DMS53 treated with DMSO at 0.1 percent for 48 hours (cell line): ENCODE measurements around the gene LIN28B.
"Not testable (repeated sequence)": the region's sequence is repeated elsewhere in the genome, so short reads cannot be mapped to it uniquely, and the experiment has no call there.

Experiments
- DNase-seq: peaks from one replicate; lab custom pipeline; 2025; ENCODE audit not compliant: unreplicated experiment; lab: John Stamatoyannopoulos, UW

LIN28B gene

DNA sequence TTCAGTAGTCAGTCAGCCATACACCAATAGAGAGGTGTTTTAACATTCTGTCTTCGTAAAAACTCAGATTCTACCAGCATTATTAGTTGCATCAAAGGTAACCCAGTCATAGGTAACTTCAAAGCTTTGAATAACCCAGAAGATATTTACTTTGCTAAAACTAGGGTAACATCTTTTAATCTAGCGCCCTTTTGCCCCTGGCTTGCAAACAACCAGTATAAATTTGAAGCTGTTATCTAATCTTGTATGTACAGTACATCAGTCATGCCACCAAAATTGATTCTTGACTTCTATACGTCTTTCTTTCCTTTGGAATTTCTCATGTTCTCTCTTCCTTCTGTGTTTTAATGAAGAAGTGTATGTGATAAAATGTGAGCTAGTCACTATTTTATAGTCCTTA lies 109.3 kb downstream of the LIN28B start:
- no peak for DNase-seq

DNA sequence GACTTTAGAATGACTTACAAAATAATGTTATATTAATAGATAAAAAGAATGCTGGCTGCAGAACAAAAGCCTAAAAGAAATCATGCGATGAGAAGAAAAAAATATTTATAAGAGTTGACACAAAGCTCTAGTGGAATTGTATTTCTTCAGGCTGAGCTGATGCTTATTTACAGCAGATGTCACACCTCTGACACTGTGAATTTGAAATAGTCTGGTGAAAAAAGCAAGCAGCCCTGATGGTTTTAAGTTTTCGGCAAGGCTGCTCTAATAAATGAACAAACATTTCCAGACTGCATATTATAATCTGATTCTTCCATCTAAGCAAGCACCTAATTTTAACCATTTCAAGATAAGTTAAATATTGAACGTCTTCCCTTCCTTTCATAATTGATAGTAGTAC lies 109.9 kb downstream of the LIN28B start:
- DNase-seq = no peak

DNA sequence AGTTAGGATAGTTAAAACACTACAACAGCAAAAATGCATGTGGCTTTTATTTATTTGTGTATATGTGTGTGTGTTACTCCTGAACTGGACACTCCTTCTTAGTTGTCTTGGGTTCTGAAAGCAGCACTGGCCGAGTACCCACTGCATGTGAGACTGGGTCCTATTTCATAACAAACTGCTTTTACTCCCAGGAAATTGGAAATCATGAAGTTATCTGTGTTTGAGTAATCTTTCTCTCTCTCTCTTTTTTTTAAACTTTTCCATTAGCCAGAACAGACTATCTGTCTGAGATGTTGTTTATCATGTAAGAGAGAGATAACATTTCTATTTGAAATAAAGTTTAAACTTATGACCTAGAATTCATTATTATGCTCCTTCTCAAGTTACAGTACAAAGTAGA lies 110.4 kb downstream of the LIN28B start:
- DNase-seq = no peak

DNA sequence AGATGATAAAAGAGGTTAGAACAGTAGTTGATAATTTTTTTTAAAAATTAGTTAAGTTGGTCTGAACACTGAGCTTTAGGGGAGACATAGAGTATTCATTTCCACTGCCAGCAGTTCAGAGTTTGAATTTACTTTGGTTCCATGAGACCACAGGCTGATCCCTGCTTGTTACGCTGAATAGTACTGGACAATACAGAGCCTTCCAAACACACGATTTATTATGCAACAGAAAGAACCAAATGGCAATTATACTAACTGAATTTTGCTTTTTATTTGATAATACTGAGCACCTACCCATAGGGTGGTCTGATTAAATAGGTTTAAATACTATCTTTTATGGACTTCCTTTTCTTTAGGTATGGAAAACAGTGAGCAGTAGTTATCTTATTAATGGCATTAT lies 111.5 kb downstream of the LIN28B start:
- no peak for DNase-seq

DNA sequence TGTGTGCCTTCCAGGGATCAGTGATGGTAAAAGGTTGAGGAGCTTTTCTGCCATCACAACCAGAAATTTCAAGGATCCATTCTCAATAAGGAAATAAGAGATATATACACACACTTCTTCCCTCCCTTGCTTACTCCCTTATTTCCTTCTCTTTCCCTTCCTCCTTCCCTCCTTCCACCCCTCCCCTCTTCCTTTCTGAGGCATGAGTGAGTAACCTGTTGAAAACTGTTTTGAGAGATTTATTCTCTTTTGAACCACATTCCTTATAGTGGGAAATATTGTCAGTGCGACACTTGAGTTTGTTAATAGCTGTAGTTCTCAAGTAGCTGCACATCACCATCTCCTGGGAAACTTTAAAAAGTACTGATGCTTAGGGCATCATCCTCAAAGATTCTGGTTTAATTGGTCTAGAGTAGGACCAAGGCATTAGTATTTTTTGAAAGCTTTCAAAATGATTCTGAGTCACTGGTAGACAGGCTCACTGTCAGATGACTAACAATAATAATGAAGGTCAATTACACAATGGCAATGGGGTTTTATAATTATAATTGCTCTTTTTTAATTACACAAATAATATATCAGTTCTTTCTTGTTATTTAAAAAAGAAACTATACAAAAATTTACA lies 113.0 kb downstream of the LIN28B start:
- DNase-seq = no peak

DNA sequence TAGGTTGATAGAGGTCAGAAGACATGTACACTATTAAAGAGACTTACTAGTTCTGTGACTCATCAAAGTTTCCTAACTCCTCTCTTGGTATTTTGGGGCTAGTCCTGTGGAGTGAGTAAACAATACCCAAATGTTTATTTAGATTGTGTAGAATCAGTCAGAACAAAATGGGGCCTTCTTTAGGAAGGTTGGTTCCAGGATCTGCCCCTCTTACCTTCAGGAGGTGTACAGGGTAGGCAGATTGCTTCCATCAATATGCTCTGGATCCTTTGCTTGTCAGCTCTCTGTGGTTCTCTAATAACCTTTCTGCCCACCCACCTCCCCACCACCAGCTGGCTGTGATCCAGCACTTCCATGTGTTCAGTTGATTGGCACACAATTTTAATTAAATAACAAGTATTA lies 115.9 kb downstream of the LIN28B start:
- no peak for DNase-seq

DNA sequence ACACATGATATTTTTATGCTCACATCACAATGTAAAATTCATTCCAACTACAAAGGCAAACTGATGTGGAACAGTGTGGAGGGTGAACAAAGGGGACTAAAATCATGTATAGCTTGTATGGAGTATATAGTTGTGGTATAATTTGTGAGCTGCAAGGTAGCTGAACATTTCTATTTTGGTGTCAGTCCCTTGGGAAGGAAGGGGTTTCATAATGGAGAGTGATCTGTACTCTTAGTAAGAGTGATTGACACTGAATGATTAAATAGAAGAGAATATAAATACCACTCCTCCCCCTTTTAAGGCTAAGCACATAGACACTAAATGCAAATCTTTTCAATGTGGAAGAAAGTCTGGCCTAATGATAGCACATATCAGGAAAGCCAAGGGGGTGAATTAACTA lies 118.3 kb downstream of the LIN28B start:
- no peak for DNase-seq

DNA sequence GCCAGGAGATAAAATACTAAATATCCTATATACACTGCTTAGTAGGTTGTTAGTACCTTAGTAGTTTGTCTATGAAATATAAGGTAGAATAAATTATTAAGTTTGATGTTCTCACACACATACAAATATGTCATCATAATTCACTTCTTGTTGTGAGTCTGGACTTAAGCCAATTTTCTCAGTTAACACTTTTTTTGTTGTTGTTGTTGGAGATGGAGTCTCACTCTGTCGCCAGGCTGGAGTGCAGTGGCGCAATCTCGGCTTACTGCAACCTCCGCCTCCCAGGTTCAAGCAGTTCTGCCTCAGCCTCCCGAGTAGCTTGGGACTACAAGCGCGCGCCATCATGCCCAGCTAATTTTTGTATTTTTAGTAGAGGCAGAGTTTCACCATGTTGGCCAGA lies 119.5 kb downstream of the LIN28B start:
- not testable (repeated sequence) for DNase-seq

DNA sequence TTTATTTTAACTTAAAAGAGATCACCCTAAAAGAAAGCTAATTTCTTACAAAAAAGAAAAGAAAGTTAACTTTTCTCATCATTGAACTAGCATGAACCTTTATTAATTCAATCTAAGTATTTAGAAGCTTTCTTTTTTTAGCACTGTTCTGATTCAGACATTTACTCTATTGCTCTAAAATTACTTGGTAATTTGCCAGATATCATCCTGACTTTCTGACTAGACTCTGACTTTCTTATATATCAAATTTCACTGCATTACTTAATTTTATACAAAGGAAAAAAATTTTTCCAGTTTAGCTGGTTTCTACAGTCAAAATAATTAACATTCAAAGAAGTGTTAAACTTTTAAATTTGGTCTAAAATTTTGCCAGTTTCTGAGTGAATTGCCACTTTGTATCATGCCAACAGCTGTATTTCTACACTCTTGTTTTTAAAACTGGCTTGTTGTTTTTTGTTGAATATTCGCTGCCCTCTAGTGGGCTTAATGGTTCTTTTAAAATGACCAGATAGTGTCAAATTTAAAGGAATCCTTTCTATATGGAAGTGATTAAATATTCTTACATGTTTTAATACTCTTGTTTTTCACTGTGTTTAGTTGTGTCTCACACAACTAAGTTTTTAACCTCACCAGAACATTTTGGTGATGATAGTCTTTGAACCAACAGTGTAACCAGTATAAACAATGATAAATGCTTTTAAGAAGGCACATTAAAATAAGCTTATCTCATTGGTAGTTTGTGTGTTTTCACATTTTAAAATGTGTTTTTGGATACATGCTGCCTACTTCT lies 120.9 kb downstream of the LIN28B start:
- DNase-seq = peak; percentile 19

DNA sequence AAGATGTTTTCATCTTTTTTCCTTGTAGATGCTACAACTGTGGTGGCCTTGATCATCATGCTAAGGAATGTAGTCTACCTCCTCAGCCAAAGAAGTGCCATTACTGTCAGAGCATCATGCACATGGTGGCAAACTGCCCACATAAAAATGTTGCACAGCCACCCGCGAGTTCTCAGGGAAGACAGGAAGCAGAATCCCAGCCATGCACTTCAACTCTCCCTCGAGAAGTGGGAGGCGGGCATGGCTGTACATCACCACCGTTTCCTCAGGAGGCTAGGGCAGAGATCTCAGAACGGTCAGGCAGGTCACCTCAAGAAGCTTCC lies 121.4 kb downstream of the LIN28B start:
- DNase-seq = no peak

DNA sequence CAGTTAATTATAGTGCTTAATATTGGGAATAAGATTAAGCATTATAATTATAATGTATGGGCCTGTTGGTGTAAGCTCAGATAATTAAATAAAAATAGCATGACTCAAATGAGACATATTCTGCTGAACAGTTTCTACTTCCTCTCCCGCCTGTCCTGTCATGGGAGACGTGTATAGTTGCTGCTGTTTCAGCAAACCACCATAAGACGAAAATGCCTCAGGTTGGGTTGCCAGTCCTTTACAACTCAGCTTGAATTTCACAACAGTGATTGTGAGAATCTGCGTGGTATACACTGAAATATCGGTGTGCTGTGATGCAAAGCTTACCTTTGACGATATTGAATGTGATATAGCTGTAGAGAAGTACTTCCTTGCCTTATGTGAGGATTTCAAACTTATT lies 123.4 kb downstream of the LIN28B start:
- no peak for DNase-seq

DNA sequence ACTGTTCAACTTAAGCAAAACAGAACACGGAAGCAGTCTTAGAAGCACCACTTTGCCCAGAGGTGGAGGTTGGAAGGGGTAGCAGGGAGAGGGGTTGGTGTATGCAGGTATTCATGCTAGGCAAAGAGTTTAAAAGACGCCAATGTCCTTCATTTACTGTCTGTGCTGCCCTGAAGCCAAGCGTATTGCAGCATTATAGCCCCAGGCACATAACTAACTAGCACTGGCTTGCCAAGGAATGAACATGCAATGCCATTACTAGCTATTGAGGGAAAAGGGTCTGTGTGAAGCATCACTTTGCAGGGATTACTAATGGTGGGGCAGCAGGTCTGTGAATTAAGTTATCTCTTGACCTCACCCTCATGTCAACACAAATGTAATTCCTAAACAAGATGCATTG lies 124.8 kb downstream of the LIN28B start:
- not testable (repeated sequence) for DNase-seq

DNA sequence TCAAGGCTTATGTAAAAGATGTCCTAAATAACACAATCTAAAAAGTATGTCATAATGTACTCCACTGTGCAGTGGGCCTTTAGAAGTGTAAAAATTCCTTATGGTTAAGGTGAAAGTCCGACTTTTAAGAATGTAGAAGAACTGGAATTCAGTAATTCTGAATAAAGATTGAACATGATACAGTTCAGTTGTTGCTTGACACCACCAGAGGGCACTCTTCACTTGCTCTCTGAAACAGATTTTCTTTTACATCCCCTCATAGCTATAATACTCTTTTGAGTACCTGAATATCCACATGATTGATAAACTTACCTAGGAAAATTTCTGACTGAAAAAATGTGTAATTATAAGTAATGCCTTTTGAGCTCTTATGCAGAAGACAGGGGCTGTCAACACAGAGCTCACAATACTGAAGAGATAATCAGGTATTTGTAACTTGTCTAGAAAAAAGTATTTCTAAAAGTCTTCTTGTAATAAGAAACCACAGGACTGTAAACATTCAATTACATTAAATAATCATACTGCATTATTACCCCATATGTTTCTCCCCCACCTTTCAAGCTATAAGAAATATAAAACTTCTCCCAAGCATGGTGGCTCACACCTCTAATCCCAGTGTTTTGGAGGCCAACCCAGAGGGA lies 130.8 kb downstream of the LIN28B start:
- peak; percentile 59 for DNase-seq

DNA sequence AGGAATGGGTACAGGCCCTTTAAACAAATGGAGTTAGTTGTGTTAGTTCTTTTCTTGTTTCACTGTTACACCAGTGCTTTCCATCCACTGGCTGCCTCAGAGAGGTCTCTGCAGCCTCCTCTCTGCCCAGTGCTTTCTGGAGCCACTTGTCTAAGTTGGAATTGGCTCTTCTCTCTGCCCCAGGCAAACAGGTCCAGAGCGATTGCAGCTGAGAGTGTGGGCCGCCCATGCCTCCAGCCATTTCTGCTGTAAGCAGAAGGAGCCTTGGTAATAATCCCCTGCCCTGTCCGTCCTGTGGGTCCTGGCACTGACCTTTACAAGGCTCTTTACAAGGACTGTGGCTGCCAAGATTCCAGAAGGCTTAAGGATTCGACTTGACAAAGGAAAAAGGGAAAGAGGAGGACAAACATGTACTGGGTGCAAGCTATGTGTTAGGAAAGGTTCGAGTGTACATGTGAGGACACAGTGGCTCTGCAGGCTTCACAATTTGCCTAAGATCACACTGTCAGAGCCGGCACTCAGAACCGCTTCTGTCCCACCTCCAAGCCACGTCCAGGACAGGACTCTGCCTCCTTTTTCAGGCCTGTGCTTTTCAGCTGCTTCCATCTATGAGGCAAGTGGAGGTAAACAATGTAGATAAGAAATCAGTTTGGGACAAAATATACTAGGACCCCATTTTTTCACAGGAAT lies 134.4 kb downstream of the LIN28B start:
- DNase-seq = no peak

DNA sequence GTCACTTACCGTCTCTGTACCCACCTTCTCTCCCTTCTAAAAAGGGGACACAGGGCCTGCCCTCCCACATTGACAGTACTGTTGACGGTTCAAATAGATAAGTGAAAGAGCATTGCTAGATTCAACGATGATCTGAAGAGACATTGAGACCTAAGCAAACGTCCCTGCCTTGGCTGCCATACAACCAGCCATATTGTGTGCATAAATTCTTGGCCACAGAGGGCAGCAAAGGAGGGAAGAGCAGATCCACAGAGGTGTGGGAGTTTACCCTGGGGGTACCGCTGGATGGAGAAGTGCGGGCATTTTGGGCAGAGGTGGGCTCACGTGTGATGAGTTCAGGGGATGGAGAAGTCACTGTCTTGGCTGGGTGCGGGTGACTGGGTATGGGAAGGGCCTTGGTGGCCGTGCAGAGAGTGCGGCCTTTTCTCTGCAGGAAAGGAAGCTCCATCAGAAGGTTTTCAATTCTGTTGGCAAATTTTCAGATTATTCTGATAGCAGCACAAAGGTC lies 137.3 kb downstream of the LIN28B start:
- DNase-seq = no peak

DNA sequence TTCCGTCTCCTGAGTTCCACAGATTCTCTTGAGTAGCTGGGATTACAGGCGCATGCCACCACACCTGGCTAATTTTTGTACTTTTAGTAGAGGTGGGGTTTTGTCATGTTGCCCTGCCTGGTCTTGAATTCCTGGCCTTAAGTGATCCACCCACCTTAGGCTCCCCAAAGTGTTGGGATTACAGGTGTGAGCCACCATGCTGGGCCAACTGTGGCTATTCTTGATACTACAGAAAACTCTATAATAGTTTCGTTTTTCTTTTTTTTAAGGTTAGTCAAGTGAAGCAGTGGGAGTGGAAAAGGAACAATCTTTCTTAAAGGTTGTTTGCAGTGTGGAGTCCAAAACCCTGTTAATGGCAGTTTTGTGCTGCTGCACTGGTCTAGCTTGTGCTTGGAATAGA lies 138.2 kb downstream of the LIN28B start:
- DNase-seq = no peak

DNA sequence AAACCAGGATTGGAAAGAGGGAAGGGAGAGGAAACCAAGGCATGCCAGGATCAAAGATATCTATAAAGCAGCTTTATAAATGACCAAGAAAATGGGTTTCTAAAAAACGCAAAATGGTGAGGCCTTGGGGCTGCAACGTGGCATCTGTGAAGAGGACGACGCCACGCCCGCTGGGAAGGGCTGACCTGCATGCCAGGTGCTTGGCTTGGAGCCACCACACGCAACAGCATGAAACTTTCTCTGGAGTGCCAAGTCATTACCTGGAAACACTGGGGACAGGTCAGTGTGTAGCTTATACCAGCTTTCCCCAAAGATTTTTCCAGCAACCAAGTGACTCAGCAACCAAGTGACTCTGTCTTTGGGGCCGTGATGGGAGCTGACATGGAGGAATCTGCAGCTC lies 140.4 kb downstream of the LIN28B start:
- no peak for DNase-seq

DNA sequence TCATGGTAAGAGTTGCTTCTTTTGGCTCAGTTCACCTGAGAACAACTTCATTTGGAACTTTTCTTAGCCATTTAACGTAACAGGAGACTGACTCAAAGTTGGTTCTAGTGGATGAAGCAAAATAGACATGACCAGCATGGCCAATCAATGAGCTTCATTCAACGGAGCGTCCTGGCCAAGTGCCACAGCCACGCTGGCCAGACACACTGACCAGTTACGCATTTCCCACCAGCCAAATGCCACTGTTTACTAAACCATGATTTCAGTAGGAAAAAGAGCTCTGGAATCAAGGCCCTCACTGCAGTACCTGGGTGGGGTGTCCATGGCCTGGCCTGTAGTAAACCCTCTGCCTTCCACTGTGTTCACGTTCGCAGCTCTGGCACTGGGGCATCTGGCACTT lies 142.5 kb downstream of the LIN28B start:
- DNase-seq = no peak

DNA sequence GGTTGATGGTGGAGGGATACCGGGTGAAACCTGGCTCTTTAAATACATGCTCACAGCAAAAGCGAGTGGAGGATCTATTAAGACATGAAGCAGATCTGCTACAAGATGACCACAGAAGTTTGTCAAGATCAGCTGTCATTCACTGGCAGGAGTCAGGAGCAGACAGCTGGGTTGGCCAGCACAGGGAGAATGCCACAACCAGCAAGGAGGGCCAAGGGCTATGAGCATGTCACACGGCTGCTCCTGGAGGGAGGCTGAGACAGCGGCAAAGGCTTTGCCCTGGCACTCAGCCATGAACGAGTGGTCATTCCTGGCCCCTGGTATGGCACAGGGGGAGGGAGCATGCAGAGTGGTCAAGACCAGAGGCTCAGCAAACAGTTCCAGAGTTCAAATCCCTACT lies 145.3 kb downstream of the LIN28B start:
- DNase-seq = no peak

DNA sequence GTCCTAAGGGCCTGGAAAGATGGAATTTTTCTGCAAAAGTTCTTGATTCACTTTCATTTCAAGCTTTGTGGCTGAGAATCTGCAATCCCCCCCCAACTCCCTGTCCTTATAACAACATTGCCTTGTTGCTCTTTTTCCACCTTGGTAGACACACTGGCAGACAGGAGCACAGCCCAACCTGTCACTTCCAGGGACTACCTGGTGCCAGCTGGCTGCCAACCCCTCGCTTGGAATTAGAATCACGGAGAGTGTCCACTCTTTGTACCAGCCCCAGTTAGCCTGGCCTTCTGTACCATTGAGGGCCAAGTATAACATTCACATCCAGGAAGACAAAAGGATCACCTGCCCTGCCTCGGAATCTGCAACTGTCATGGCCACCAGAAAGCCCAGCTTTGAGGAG lies 148.2 kb downstream of the LIN28B start:
- no peak for DNase-seq

DNA sequence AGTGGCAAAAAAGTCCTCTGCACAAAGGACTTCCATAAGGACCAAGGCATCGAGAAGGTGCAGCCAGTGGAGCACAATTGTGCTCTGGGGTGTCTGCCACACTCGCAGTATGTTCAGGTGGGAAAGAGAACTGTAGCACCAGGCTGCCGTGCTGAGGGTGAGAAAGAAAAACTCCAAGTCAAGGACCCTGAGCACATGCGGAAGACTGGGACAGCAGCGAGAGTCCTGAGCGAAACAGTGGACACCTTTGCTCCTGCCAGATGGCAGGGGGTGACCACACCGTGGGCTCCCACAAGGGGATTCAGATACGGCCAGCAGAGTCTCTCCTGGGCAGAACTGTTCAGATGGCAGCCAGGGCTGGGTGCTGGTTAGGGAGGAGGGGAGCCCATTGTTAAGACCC lies 149.4 kb downstream of the LIN28B start:
- DNase-seq = no peak

DNA sequence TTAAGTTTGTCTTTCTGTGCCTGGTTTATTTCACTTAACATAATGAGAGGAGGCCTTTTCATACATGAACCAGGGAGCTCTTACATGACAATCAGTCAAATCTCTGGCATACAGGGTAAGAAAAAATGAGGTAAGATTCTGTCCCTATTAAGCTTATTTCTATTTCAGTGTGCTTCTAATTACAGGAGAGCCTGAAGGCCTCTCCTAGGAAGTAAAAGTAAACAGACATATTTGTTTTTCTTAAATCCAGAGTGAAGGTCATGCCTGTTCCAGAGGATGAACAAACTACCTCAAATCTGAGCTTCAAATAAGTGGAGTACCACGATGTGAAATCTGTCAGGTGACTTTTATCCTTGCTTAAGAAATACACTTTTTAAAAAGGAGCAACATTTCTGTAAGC lies 150.3 kb downstream of the LIN28B start:
- no peak for DNase-seq
